Sigmoid colon (tissue), 7 donors: ENCODE data around the gene TSPAN9. TPM values are rescaled to one million over a fixed set of nuclear protein-coding genes. Genes with fewer than 3 reads are reported as not detected.

Experiments
- DNase-seq: peaks from one replicate; pipeline ENCODE4 v3.0.0-alpha.2; 2019
- H3K27ac ChIP-seq, 4 donors: fragments of 200-600 bp; sonication (generic); one replicate each; pipeline ENCODE4 v1.5.1; 2016 to 2019; ENCODE audit warnings: mild to moderate bottlenecking in 1 of 4
- H3K27me3 ChIP-seq, 3 donors: fragments of 200-600 bp; sonication (generic); one replicate each; pipeline ENCODE4 v1.5.1; 2019; ENCODE audit warnings: mild to moderate bottlenecking in 1 of 3
- H3K36me3 ChIP-seq, 4 donors: fragments of 200-600 bp; sonication (generic); one replicate each; pipeline ENCODE4 v1.5.1; 2016 to 2019
- H3K4me1 ChIP-seq, 4 donors: fragments of 200-600 bp; sonication (generic); one replicate each; pipeline ENCODE4 v1.5.1; 2017 to 2019
- H3K4me3 ChIP-seq, 4 donors: fragments of 200-600 bp; sonication (generic); one replicate each; pipeline ENCODE4 v1.5.1; 2017 to 2019; ENCODE audit warnings: mild to moderate bottlenecking in 2 of 4, moderate library complexity in 1 of 4
- H3K9me3 ChIP-seq, 4 donors: fragments of 200-600 bp in 3 of 4; sonication (generic) in 3 of 4; one replicate each; pipeline versions ENCODE4 v1.5.1 to v1.6.1; 2013 to 2019
- EP300 ChIP-seq, 4 donors: sonication (generic); formaldehyde crosslinking; IDR thresholded peaks; one replicate each; pipeline ENCODE4 v1.6.1; 2017; ENCODE audit warnings: antibody characterized with exemption in 4 of 4
- POLR2A ChIP-seq, 2 donors: fragments of 450-650 bp; IDR thresholded peaks; one replicate each; pipeline ENCODE4 v1.6.1; 2016; ENCODE audit warnings: antibody characterized with exemption in 2 of 2, mild to moderate bottlenecking in 2 of 2, moderate library complexity in 2 of 2
- POLR2AphosphoS5 ChIP-seq, 4 donors: sonication (generic); formaldehyde crosslinking; IDR thresholded peaks; one replicate each; pipeline ENCODE4 v1.6.1; 2017; ENCODE audit warnings: antibody characterized with exemption in 4 of 4
- WGBS, 2 donors: extraction: QIAGEN DNeasy Blood & Tissue Kit; methylation state at CpG; one replicate each; pipeline ENCODE4 v1.1.7; 2013; 5-methylcytosine and 5-hydroxymethylcytosine counted together
- intact Hi-C: fragments of 100-400 bp; cut with DNase I; formaldehyde crosslinking; loops from one replicate; pipeline ENCODE4 v1.15.1; 2023
- polyA plus RNA-seq, 3 donors: library from polyadenylated mRNA; stranded (reverse); fragments of 200-250 nt; gene quantifications; one replicate each; pipeline ENCODE4 v1.2.3, GENCODE V29; 2013
- total RNA-seq, 4 donors: library from RNA; depleted of rRNA; stranded (reverse); fragments of >200 nt; gene quantifications; one replicate each; pipeline ENCODE4 v1.1.0, GENCODE V29; 2016
- TF ChIP-seq, protein P1 (sequence below), 4 experiments: fragments of 450-650 bp in 3 of 4; fragments of 200-600 bp in 1 of 4; IDR thresholded peaks; one replicate each; pipeline ENCODE4 v1.5.1; 2016 to 2019; ENCODE audit warnings: antibody characterized with exemption in 4 of 4, mild to moderate bottlenecking in 3 of 4, moderate library complexity in 2 of 4
- donor health status: healthy with polysubstance abuse.
- donor health status: Bipolar disorder and iron deficiency.
- donor health status: healthy.

TSPAN9 gene
- total and polyA plus RNA-seq, 7 donors = 0.92 to 28.0 (median 18.2) TPM

DNA sequence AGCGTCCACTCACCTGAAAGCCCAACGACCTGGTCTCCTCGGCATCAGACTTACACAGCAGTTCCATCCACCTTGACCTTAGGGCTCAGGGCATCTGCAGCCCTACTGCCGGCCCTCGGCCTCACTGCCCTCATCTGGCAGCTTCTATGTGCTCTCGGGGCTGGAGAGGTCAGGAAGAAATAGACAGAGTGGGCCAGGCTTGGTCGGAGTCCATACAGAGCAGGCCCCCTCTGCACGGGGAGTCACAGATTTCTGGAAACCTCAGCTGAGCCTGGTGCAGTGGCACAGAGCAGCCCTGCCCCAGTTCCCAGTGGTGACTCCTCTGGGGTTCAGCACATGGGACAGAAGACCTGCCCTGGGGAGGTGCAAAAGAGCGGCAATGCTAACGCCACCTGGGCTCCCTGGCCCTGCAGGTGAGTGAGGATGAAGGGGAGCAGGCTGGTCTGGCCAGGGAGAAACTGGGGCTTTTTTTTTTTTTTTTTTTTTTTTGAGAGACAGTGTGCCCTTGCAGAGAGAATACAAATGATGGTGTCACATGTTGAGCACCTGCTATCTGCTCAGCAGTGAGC lies 223.7 kb downstream of the TSPAN9 start:
- TF ChIP-seq POLR2AphosphoS5 (IDR thresholded peaks at IDR 0.05) (no peak), POLR2A (IDR thresholded peaks at IDR 0.05) (no peak), EP300 (IDR thresholded peaks at IDR 0.05) (no peak)
- TF ChIP-seq, protein P1, sequence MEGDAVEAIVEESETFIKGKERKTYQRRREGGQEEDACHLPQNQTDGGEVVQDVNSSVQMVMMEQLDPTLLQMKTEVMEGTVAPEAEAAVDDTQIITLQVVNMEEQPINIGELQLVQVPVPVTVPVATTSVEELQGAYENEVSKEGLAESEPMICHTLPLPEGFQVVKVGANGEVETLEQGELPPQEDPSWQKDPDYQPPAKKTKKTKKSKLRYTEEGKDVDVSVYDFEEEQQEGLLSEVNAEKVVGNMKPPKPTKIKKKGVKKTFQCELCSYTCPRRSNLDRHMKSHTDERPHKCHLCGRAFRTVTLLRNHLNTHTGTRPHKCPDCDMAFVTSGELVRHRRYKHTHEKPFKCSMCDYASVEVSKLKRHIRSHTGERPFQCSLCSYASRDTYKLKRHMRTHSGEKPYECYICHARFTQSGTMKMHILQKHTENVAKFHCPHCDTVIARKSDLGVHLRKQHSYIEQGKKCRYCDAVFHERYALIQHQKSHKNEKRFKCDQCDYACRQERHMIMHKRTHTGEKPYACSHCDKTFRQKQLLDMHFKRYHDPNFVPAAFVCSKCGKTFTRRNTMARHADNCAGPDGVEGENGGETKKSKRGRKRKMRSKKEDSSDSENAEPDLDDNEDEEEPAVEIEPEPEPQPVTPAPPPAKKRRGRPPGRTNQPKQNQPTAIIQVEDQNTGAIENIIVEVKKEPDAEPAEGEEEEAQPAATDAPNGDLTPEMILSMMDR (IDR thresholded peaks at IDR 0.05) = no peak
- Histone ChIP-seq H3K27me3 (peaks cover 0 to 37% (median 0%) of the 10 kb centered on the region in 3 donors), H3K27ac (no peak overlapping the region)

DNA sequence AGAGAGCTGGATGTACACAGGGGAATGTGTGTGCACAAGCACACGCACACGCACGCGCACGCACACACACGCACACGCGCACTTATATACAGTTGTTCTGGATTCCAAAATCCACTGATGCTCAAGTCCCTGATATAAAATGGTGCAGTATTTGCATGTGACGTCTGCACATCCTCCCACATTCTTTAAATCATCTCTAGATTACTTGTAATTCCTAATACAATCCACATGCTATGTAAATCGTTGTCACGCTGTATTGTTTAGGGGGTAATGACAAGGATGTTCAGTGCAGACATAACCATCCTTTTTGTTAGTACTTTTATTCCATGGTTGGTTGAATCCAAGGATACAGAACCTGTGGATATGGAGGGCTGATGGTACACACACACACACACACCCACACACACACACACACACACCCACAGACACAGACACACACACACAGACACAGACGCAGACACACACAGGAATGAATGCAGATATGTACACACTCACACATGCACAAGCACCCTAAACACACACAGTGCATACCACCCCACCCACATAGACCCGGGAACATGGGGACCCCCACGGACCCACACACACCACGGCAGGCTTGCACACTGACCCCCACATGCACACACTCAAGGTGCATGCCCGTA lies 225.3 kb downstream of the TSPAN9 start:
- Histone ChIP-seq H3K4me1 (peaks cover 0 to 11% (median 10%) of the 10 kb centered on the region in 4 donors), H3K36me3 (no peaks in the 10 kb centered on the region), H3K9me3 (no peaks in the 10 kb centered on the region), H3K27me3 (peaks cover 0 to 36% (median 0%) of the 10 kb centered on the region in 3 donors), H3K27ac (no peak overlapping the region), H3K4me3 (no peak overlapping the region)
- WGBS, 2 donors = 86 to 91% methylated on average over 16 of the region's 16 CpGs
- intact Hi-C loops = no loop called here
- no peak for DNase-seq
- TF ChIP-seq POLR2A (IDR thresholded peaks at IDR 0.05) (no peak), POLR2AphosphoS5 (IDR thresholded peaks at IDR 0.05) (no peak), EP300 (IDR thresholded peaks at IDR 0.05) (no peak)
- TF ChIP-seq, protein P1 (IDR thresholded peaks at IDR 0.05) = no peak

More for the DNA sequence above, 223.7 kb downstream of the TSPAN9 start:
- no peak for DNase-seq
- no peaks in the 10 kb centered on the region for H3K36me3 ChIP-seq
- WGBS, 2 donors = 43 to 57% methylated on average over 10 of the region's 10 CpGs
- H3K9me3 ChIP-seq = no peaks in the 10 kb centered on the region
- intact Hi-C loops = loop anchor here (1.0 kb wide), 2 partner anchors 476 to 502 kb away; no protein-coding TSS in a partner anchor
- H3K4me1 ChIP-seq = peaks cover 0 to 11% (median 10%) of the 10 kb centered on the region in 4 donors
- H3K4me3 ChIP-seq = no peak overlapping the region

DNA sequence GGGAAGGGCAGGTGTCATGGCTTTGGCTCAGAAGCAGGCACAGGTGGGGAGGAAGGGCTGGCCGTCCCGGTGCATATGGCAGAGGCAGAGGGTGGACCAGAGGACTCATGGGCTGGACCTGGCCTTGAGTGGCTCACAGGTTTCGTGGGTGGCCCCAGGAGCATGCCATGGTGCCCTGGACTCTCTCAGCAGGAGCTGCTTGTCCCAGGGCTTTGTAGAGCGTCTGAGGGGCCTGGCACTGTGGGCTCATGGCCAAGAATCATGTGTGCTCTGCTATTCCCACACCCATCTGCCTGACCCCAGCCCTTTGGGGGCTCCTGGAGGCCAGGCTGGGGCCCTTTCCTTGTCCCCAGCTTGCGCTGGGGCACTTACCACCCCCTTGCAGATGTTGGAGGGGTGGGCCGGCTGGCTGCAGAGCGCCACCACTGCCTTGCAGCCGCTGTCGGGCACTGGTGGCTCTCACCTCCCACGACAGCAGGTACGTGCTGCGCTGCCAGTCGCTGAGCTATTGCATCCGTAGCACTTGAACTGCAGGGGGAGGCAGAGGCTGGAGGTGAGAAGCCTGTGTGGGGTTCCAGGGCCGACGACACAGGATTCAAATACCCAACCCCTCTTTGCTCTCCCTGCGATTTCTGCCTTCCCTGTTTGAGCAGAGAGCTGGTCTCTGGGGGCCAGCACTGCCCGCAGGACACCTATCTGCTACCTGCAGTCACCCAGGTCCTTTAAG lies 226.4 kb downstream of the TSPAN9 start:
- 71 to 86% methylated on average over 18 of the region's 18 CpGs for WGBS, 2 donors
- Histone ChIP-seq H3K27me3 (peaks cover 0 to 35% (median 4%) of the 10 kb centered on the region in 3 donors), H3K36me3 (no peaks in the 10 kb centered on the region), H3K27ac (no peak overlapping the region), H3K4me3 (no peak overlapping the region), H3K9me3 (no peaks in the 10 kb centered on the region), H3K4me1 (peaks cover 0 to 11% (median 10%) of the 10 kb centered on the region in 4 donors)
- intact Hi-C loops = no loop called here
- no peak for DNase-seq
- TF ChIP-seq POLR2AphosphoS5 (IDR thresholded peaks at IDR 0.05) (no peak), POLR2A (IDR thresholded peaks at IDR 0.05) (no peak), EP300 (IDR thresholded peaks at IDR 0.05) (no peak)
- TF ChIP-seq, protein P1 (IDR thresholded peaks at IDR 0.05) = no peak

DNA sequence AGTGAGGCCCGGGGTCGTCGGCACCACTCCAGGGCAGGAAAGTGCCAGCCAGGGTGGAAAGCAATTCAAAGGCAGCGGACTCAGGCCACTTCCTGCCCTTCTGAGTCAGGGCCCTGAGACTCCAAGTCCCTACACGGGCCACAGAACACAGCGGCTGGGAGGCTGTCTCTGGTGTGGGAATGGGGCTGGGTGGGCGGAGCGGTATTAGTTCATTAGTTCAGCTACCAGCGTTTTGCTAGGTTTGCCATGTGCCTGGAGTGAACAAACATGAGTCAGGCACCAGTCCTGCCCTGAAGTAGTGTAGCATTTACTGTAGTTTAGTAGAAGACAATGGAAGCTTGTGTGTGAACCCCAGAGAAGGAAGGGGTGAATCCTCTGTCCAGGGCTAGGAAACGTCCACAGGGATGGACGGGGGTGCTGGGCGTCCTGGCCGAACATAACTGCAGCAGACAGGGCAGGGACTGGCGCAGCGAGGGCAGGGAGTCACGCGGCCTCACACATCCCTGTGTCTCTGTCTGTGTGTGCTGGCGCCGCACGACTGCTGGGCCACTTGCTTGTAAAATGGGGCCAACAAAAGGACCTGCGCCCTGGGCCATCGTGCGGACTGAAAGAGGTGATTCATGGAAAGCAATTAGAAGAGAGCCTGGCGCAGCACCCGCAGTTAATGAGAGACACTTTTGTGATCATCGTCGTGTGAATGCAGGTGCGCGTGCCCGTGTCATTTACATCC lies 227.4 kb downstream of the TSPAN9 start:
- no peak for DNase-seq
- TF ChIP-seq, protein P1 (IDR thresholded peaks at IDR 0.05) = no peak
- TF ChIP-seq POLR2A (IDR thresholded peaks at IDR 0.05) (no peak), EP300 (IDR thresholded peaks at IDR 0.05) (no peak), POLR2AphosphoS5 (IDR thresholded peaks at IDR 0.05) (no peak)
- intact Hi-C loops = no loop called here
- no peaks in the 10 kb centered on the region for H3K9me3 ChIP-seq
- H3K27ac ChIP-seq = no peak overlapping the region
- peaks cover 0 to 11% (median 10%) of the 10 kb centered on the region in 4 donors for H3K4me1 ChIP-seq
- no peak overlapping the region for H3K4me3 ChIP-seq
- H3K27me3 ChIP-seq = peaks cover 0 to 26% (median 4%) of the 10 kb centered on the region in 3 donors
- H3K36me3 ChIP-seq = no peaks in the 10 kb centered on the region
- WGBS, 2 donors = 79 to 88% methylated on average over 30 of the region's 30 CpGs
